HG03439 (cell line): ENCODE measurements around the gene BORCS5.

Source experiments
- ATAC-seq: cut with Tn5 transposase; IDR thresholded peaks from one replicate; pipeline ENCODE4 v1.9.1; 2021; ENCODE audit warnings: mild to moderate bottlenecking, moderate library complexity; ENCODE audit not compliant: unreplicated experiment

The BORCS5 gene

DNA sequence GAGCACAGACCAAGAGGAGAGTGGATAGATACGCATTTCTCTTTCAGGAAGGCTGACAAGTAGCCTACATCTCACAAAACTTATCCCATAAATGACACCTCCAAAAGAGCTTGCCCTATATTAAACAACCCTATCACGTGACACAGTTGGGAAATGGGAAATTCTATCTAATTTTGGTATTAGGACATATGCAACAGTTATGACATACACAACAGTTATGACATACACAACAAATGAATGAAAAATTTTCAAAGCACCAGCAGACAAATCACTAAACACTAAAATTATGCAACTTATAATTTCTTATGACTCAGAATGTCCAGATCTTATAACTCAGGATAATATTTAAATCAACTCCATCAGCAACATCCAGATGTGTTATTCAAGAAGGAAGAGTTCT is 151.7 kb downstream of the BORCS5 start:
- ATAC-seq, result no peak

DNA sequence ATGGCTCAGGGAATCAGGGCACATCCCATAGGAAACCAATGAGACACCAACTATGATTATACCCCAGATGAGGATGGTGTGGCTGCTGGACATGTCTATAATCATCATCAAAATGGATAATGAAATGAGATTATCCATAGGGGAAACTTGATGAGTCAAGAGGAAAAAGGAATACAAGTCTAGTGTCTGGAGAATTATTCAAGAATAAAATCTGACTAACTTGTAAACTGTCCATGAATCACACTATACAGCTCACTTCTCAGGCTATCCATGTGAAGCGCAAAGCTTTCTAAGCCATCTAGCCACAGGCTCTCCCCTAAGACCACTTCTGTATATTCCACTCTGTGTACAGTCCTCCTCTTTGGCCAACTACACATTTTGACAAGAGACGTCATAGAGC is 153.3 kb downstream of the BORCS5 start:
- no peak for ATAC-seq

DNA sequence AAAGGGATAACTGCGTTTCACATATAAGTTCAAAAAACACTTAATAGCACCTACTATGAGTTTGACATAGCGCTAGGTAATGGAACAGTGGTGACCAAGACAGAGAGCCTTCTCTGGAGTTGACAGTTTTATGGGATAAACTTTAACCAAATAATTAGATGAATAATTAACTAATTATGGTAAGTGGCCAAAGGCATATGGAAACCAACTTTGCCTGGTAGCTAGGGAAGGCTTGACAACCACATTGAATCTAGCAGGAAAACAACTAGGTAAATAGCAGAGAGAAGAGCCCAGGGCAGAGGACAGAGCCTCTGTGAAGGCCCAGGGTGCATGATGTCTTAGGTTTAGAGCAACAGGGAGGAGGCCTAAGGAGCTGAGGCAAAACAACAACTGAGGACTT is 153.7 kb downstream of the BORCS5 start:
- no peak for ATAC-seq

DNA sequence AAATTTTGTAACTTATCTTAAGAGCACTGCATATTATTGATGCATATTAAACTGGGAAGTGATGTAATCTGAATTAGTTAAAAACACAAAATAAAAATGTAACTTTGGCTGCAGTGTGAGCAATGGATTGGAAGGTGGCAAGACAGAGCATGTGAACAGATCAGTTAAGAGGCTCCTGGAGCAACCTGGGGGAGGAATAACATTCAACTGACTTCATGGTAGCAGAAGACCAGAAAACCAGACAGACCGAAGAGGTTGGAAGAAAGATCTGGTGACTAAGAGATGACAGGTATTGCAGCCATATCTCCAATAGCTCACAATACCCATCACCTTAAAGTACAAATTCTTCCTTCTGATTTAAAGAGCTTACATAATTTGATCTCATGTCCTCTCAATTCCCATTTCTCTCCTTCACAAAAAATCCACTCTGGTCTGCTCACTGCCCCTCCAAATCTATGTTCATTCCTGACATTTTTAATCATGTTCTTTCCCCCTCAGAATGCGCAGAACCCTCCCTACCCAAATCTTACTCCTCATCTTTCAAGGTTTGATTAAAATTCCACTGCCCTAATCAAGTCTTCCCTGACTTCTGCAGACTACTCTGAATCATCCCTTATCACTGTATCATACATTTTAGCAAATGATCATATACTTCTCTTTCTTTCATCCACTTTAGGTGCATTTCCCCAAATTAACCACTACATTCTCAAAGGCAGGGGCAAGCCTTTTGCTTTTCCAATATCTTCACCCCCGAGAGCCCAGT is 154.3 kb downstream of the BORCS5 start:
- ATAC-seq, result no peak

DNA sequence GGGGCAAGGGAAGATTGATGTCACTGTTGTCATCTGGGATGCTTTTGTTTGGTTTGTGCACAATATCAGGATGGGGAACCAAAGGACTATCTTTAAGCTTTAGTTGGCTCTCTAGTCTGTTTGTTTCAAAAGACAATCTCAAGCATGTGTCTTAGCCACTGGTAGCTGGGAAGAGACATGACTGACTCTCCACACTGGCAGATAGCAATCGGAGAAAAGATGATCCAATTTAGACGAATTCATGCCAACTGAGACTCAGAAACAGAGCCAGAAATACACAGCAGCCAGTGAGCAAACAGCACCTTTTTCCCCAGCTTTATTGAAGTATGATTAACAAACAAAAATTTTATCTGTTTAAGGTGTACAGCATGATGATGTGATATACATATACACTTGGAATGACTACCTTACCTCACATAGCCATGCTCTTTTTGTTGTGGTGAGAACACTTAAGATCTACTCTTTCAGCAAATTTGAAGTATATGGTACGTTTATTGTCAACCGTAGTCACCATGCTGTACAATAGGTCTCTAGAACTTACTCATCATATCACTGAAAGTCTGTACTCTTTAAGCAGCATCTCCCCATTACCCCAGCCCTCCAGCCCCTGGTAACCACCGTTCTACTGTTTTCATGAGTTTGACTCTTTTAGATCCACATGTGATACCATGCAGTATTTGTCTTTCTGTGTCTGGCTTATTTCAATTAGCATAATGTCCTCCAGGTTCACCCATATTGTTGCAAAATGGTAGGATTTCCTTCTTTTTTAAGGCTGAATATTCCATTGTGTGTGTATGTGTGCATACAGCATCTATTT is 155.2 kb downstream of the BORCS5 start:
- no peak for ATAC-seq

DNA sequence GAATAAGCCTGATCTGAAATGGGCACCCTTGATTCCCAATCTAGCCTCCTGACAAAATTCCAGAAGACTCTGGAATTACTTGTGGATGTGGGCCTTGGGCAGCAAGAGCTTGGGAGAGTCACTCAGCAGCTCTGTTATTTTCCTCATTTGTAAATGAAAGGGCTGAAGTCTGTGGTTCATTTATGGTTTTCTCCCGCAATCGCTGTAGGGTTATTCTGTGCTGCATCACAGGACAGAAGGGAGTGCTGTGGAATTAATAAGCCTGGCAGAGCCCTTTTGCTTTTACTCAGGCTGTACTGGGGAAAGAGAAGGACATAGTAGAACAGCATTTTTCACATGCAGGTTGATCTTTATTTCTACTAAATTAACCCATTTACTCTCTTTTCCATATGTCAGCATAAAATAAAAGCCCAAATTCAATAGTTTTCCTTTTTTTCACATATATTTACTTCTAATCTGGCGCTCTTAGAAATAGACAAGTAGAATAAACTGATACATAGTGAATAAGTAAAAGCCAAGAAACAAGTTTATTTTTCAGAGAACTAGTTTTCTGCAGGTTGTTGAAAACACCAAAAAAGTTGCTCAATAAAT is 156.6 kb downstream of the BORCS5 start:
- ATAC-seq, result no peak

DNA sequence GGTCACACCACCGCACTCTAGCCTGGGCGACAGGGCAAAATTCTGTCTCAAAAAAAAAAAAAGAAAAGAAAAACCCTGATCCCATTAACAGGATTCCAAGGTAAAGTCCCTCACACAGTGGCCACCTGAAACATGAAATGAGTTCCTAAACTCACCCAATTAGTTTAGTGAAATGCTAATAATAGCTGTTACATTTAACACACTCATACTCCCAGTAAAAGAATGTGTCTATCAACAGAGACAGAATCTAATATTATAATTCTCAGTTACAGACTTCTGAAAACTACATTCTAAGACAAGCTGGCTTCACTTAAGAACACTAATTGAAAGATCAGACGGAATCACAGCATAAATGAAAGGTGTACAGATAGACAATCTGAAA is 161.6 kb downstream of the BORCS5 start:
- no peak for ATAC-seq

DNA sequence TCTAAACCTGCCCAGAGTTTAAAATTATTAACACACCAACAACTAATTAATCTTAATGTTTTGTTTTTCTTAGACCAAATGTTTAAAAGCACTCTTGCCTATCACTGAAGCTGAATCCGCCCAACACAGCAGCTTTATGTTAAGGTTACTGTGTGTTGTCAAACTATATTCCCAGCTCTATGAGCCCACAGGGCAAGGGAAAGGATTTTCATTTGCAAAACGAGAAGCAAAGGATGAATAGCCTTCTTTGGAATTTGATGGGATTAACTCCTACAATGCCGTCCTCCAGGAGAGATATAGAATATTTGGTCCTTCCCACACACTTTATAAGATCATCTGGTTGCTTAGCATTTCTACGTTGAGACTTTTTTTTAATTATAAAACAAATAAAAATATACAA is 162.0 kb downstream of the BORCS5 start:
- ATAC-seq, result no peak
